HepG2 (cell line): Measurements from ENCODE around the gene MAGI1. TPM values are rescaled to one million over a fixed set of nuclear protein-coding genes. Genes with fewer than 3 reads are reported as not detected.

ENCODE experiments used
- ATAC-seq: fragments of 200-7000 bp; cut with Tn5 transposase; 3 replicates; pipeline ENCODE4 v1.9.1; 2020; ENCODE audit warnings: mild to moderate bottlenecking, moderate library complexity
- BruUV-seq: library from RNA; stranded (reverse); fragments of 400-500 nt; replicated peaks from 2 replicates; lab custom pipeline; 2021; lab: Mats Ljungman, UMichigan
- CTCF ChIA-PET: fragments of 300-600 bp; formaldehyde crosslinking; extraction: SDS; loops from one replicate; lab custom pipeline; 2021; ENCODE audit warnings: low total read pairs, inconsistent platforms, low intra/inter-chr PET ratio; lab: Yijun Ruan, JAX
- POLR2A ChIA-PET: fragments of 350-600 bp; sonication (Branson Sonifier 250); formaldehyde crosslinking; loops from one replicate; lab custom pipeline; 2020; ENCODE audit warnings: antibody characterized with exemption, inconsistent platforms; lab: Yijun Ruan, JAX
- DNase-seq: peaks from one replicate; pipeline ENCODE4 v3.0.0-alpha.2; 2015; ENCODE audit warnings: low spot score
- FAIRE-seq: peaks from 3 replicates; lab custom pipeline; 2011; peaks lifted over from hg19 to GRCh38; lab: Jason Lieb, UNC
- H2AFZ ChIP-seq: one replicate; pipeline ENCODE4 v1.6.1; 2011; ENCODE audit warnings: low read length, inconsistent platforms
- H3K27ac ChIP-seq: fragments of 300-600 bp; 3 replicates; pipeline ENCODE4 v1.8.0; 2011; ENCODE audit warnings: mixed run types, mild to moderate bottlenecking, mixed read lengths, low read length, inconsistent platforms; ENCODE audit not compliant: insufficient read depth; ENCODE audit errors: extremely low read length
- H3K27me3 ChIP-seq, 2 experiments: fragments of 200-600 bp in 1 of 2; 2 replicates in 1 of 2; 3 replicates in 1 of 2; pipeline versions ENCODE4 v1.6.0 to v1.8.0; 2011; ENCODE audit warnings: low read length in 2 of 2, mild to moderate bottlenecking in 2 of 2, moderate library complexity in 2 of 2, inconsistent platforms in 1 of 2; ENCODE audit not compliant: insufficient read depth in 2 of 2, control insufficient read depth in 1 of 2
- H3K36me3 ChIP-seq, 2 experiments: fragments of 200-600 bp in 1 of 2; replicated peaks in 1 of 2; 2 replicates in 1 of 2; 3 replicates in 1 of 2; pipeline versions ENCODE4 v1.5.1 to v1.8.0; 2011; ENCODE audit warnings: low read length in 2 of 2, inconsistent platforms in 1 of 2; ENCODE audit not compliant: insufficient read depth in 2 of 2, control insufficient read depth in 1 of 2
- H3K4me1 ChIP-seq: 2 replicates; pipeline ENCODE4 v1.5.1; 2012; ENCODE audit warnings: low read length, inconsistent platforms; ENCODE audit not compliant: insufficient read depth
- H3K4me2 ChIP-seq: 2 replicates; pipeline ENCODE4 v1.6.0; 2011; ENCODE audit warnings: low read depth, low read length, inconsistent platforms
- H3K4me3 ChIP-seq, 3 experiments: fragments of 200-600 bp in 1 of 3; sonication (generic), shearing (Covaris generic) in 1 of 3; replicated peaks in 1 of 3; 2 replicates each; pipeline ENCODE4 v1.5.1; 2011 to 2016; ENCODE audit warnings: low read length in 3 of 3, inconsistent platforms in 2 of 3, low read depth in 2 of 3, mild to moderate bottlenecking in 2 of 3, control low read depth in 1 of 3, mixed read lengths in 1 of 3; ENCODE audit not compliant: insufficient read depth in 1 of 3
- H3K79me2 ChIP-seq: one replicate; pipeline ENCODE4 v1.6.1; 2011; ENCODE audit warnings: low read length, inconsistent platforms; ENCODE audit not compliant: insufficient read depth
- H3K9ac ChIP-seq: 2 replicates; pipeline ENCODE4 v1.6.0; 2011; ENCODE audit warnings: mild to moderate bottlenecking, low read depth, low read length, inconsistent platforms; ENCODE audit not compliant: insufficient read depth
- H3K9me3 ChIP-seq: 2 replicates; pipeline ENCODE4 v1.5.1; 2012; ENCODE audit warnings: mild to moderate bottlenecking, low read length
- H4K20me1 ChIP-seq: 2 replicates; pipeline ENCODE4 v1.6.0; 2011; ENCODE audit warnings: inconsistent platforms, mild to moderate bottlenecking, low read length, moderate library complexity; ENCODE audit not compliant: insufficient read depth
- ESRRA ChIP-seq: sonication (generic); formaldehyde crosslinking; IDR thresholded peaks from 2 replicates; pipeline ENCODE4 v1.5.1; 2020; ENCODE audit warnings: mild to moderate bottlenecking, low read depth, missing genetic modification reagents
- KMT2B ChIP-seq: IDR thresholded peaks from 2 replicates; pipeline ENCODE4 v1.6.1; 2016; ENCODE audit warnings: missing genetic modification reagents, missing compliant biosample characterization
- MIER2 ChIP-seq: IDR thresholded peaks from 2 replicates; pipeline ENCODE4 v1.6.1; 2016; ENCODE audit warnings: missing biosample characterization, missing genetic modification reagents
- ZNF484 ChIP-seq: sonication (generic); formaldehyde crosslinking; IDR thresholded peaks from 2 replicates; pipeline ENCODE4 v1.5.1; 2020; ENCODE audit warnings: mild to moderate bottlenecking, low read depth, missing genetic modification reagents, borderline replicate concordance
- ZNF75D ChIP-seq: sonication (generic); formaldehyde crosslinking; IDR thresholded peaks from 2 replicates; pipeline ENCODE4 v1.8.1; 2023; ENCODE audit warnings: missing genetic modification reagents, mild to moderate bottlenecking, borderline replicate concordance
- ZNF839 ChIP-seq: sonication (generic); formaldehyde crosslinking; IDR thresholded peaks from 2 replicates; pipeline ENCODE4 v1.4.0; 2020; ENCODE audit warnings: missing genetic modification reagents, mild to moderate bottlenecking, borderline replicate concordance
- ZSCAN30 ChIP-seq: sonication (generic); formaldehyde crosslinking; IDR thresholded peaks from 2 replicates; pipeline ENCODE4 v1.5.0; 2020; ENCODE audit warnings: mild to moderate bottlenecking, missing genetic modification reagents
- WGBS: methylation state at CpG from one replicate; pipeline ENCODE4 v1.1.6; 2017; ENCODE audit warnings: low lambda C conversion rate; 5-methylcytosine and 5-hydroxymethylcytosine counted together
- in situ Hi-C: cut with HindIII; loops from 2 replicates; pipeline ENCODE4 v1.10.0; 2017; ENCODE audit warnings: low pct_unique_long_range_greater_than_20kb; ENCODE audit not compliant: extremely low pct_ligation_motif_present
- intact Hi-C: fragments of 100-400 bp; cut with micrococcal nuclease; formaldehyde crosslinking; loops from one replicate; pipeline ENCODE4 v1.10.0; 2022; ENCODE audit not compliant: unreplicated experiment
- polyA plus RNA-seq, 8 experiments: library from polyadenylated mRNA; depleted of rRNA in 3 of 8; stranded (reverse) in 7 of 8; unstranded in 1 of 8; fragments of >200 nt; fragmentation: Illumina TruSeq in 4 of 8; extraction: Trizol in 4 of 8; gene quantifications; 2 replicates each; pipeline versions ENCODE4 v1.2.1 to v1.2.3, GENCODE V29; 2011 to 2016; ENCODE audit warnings: low read depth in 4 of 8, missing spikeins in 1 of 8, mixed read lengths in 1 of 8; ENCODE audit not compliant: insufficient read depth in 1 of 8
- total RNA-seq, 5 experiments: library from RNA; depleted of rRNA; stranded (reverse); fragments of >200 nt; fragmentation: Illumina TruSeq; extraction: Trizol; gene quantifications; 2 replicates each; pipeline ENCODE4 v1.2.3, GENCODE V29; 2016; ENCODE audit warnings: low read depth in 1 of 5
- TF ChIP-seq, protein P1 (sequence below): sonication (generic); formaldehyde crosslinking; IDR thresholded peaks from 2 replicates; pipeline ENCODE4 v1.4.0; 2020; ENCODE audit warnings: missing genetic modification reagents

MAGI1 gene
- total and polyA plus RNA-seq, 2 of the 13 experiments (the other 11 are each of a cell fraction or from before 2014, with no cell fraction given) = 22.2 to 26.0 TPM

DNA sequence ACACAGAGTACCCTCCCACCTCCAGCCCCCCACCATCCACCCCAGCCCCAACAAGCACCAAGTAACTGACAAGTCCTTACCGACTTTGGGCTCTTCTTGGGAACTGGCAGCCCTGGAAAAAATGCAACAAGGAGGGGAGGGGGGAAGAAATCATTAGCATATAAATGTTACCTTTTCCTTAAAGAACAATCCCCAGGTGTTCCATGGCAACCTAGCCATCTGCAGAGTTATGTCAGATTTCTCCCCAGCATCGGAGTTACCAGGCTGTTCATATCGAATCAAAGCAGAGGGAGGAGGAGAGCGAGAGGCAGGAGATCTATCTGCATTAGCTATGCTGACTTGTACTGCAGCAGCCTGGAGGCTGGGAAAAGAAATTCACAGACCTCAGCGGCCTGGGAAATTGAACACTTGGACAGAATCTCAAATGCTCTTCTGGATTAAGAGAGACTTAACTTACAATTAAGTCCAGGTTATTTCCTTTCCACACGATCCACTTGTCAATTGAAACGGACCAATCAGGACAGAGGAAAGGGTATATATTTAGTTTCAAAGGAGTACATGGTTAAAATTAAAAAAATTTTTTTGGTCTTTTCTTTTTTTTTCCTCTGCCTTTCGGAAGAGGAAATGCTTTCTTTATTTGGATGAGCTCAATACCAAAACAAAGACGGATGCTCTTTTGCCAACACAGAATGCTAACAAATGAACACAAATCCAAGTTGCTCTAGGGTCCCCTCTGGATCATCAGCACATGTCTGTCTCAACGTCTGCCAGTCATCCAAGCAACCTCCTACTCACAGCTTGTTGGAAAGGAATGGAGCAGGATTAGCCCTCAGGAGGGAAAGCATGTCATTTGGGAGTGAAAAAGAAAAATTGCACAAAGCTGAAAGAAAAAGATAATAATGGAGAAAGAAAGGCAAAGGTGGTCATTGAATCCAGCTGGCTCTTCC lies 637.1 kb downstream of the MAGI1 start:
- TF ChIP-seq ESRRA (CRISPR knock-in tag) = no peak
- WGBS = 94% methylated on average over 10 of the region's 10 CpGs
- POLR2A ChIA-PET = no interaction called here

DNA sequence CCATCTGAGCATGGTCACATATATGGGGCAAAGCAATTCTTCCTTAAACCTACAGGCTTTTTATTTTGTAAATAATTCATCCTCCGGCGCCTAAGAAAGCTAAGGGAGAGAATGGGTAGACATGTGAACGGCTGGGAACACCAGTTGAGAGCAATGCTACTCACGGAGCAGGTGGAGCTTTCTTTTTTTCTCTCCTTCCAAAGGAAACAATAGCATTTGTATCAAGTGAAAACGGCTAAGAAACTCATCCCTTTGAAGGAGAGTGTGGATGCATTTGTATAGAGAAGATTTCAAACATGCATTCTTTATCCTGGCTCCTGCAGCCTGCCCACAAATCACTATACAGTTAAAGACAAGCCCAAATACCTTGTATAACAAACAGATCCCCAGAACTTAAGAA lies 637.8 kb downstream of the MAGI1 start:
- ATAC-seq (no peak), DNase-seq (no peak), FAIRE-seq (no peak)
- Histone ChIP-seq H3K4me3 (no peak overlapping the region), H2AFZ (no peak overlapping the region), H3K36me3 (peaks cover 0 to 2% of the 10 kb centered on the region in 2 experiments; a peak in 3 of 5 replicates), H4K20me1 (no peaks in the 10 kb centered on the region), H3K4me2 (no peak overlapping the region), H3K9me3 (no peaks in the 10 kb centered on the region), H3K79me2 (no peaks in the 10 kb centered on the region), H3K27ac (no peak overlapping the region), H3K4me1 (no peaks in the 10 kb centered on the region), H3K9ac (no peak overlapping the region), H3K27me3 (no peaks in the 10 kb centered on the region)
- POLR2A ChIA-PET = no interaction called here
- CTCF ChIA-PET = no interaction called here
- in situ Hi-C loops = loop anchor here (25.0 kb wide), 1 partner anchor 864 kb away; no protein-coding TSS in a partner anchor
- TF ChIP-seq KMT2B (CRISPR knock-in tag) (no peak), MIER2 (no peak), ZNF484 (no peak), ZNF839 (CRISPR knock-in tag) (no peak), ZNF75D (CRISPR knock-in tag) (no peak), ZSCAN30 (CRISPR knock-in tag) (no peak)
- TF ChIP-seq, protein P1, sequence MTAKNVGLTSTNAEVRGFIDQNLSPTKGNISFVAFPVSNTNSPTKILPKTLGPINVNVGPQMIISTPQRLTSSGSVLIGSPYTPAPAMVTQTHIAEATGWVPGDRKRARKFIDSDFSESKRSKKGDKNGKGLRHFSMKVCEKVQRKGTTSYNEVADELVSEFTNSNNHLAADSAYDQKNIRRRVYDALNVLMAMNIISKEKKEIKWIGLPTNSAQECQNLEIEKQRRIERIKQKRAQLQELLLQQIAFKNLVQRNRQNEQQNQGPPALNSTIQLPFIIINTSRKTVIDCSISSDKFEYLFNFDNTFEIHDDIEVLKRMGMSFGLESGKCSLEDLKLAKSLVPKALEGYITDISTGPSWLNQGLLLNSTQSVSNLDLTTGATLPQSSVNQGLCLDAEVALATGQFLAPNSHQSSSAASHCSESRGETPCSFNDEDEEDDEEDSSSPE (CRISPR knock-in tag) = no peak
- 97% methylated on average over 5 of the region's 5 CpGs for WGBS
- intact Hi-C loops = no loop called here
- BruUV-seq = no TSS peak

More for the DNA sequence above, 637.1 kb downstream of the MAGI1 start:
- no peak for FAIRE-seq
- intact Hi-C loops = no loop called here
- in situ Hi-C loops = loop anchor here (25.0 kb wide), 1 partner anchor 864 kb away; no protein-coding TSS in a partner anchor
- Histone ChIP-seq H2AFZ (no peak overlapping the region), H3K9ac (no peak overlapping the region), H3K4me3 (no peak overlapping the region), H3K9me3 (no peaks in the 10 kb centered on the region), H3K79me2 (no peaks in the 10 kb centered on the region), H3K4me2 (no peak overlapping the region), H3K36me3 (peaks cover 0 to 2% of the 10 kb centered on the region in 2 experiments; a peak in 3 of 5 replicates), H3K4me1 (peaks cover 7% of the 10 kb centered on the region), H4K20me1 (no peaks in the 10 kb centered on the region), H3K27me3 (no peaks in the 10 kb centered on the region), H3K27ac (no peak overlapping the region)
- BruUV-seq = no TSS peak
- no peak for DNase-seq
- CTCF ChIA-PET = no interaction called here
- no peak for ATAC-seq
